Lung (tissue), 12 donors: Measurements from ENCODE around the gene DUSP22. TPM values are rescaled to one million over a fixed set of nuclear protein-coding genes. Genes with fewer than 3 reads are reported as not detected.

ENCODE experiments used
- ATAC-seq: fragments of 200-7000 bp; cut with Tn5 transposase; one replicate; pipeline ENCODE4 v1.9.1; 2020; ENCODE audit warnings: moderate number of reproducible peaks; ENCODE audit not compliant: insufficient read depth, low FRiP score
- DNase-seq, 3 donors: peaks; one replicate each; pipeline ENCODE4 v3.0.0-alpha.2; 2013 to 2017
- H3K27ac ChIP-seq, 2 donors: one replicate each; pipeline ENCODE4 v1.5.1; 2013; ENCODE audit warnings: mild to moderate bottlenecking in 2 of 2, moderate library complexity in 2 of 2, control low read depth in 1 of 2, inconsistent platforms in 1 of 2, low read depth in 1 of 2, low read length in 1 of 2
- H3K27me3 ChIP-seq, 3 donors: one replicate each; pipeline ENCODE4 v1.5.1; 2013; ENCODE audit warnings: low read length in 2 of 3; ENCODE audit not compliant: control insufficient read depth in 3 of 3, insufficient read depth in 3 of 3
- H3K36me3 ChIP-seq, 4 donors: one replicate each; pipeline ENCODE4 v1.5.1; 2013; ENCODE audit warnings: low read length in 4 of 4, mild to moderate bottlenecking in 1 of 4, moderate library complexity in 1 of 4; ENCODE audit not compliant: control insufficient read depth in 4 of 4, insufficient read depth in 4 of 4
- H3K4me1 ChIP-seq, 5 donors: one replicate each; pipeline ENCODE4 v1.5.1; 2013; ENCODE audit warnings: low read length in 5 of 5, mild to moderate bottlenecking in 2 of 5, moderate library complexity in 1 of 5; ENCODE audit not compliant: control insufficient read depth in 5 of 5, insufficient read depth in 5 of 5
- H3K4me3 ChIP-seq: one replicate; pipeline ENCODE4 v1.5.1; 2013; ENCODE audit warnings: mild to moderate bottlenecking, control low read depth, moderate library complexity
- H3K9ac ChIP-seq, 2 donors: one replicate each; pipeline ENCODE4 v1.5.1; 2013; ENCODE audit warnings: low read length in 2 of 2, control low read depth in 1 of 2; ENCODE audit not compliant: insufficient read depth in 1 of 2
- H3K9me3 ChIP-seq, 4 donors: one replicate each; pipeline ENCODE4 v1.5.1; 2013; ENCODE audit warnings: low read length in 3 of 4, mild to moderate bottlenecking in 1 of 4, moderate library complexity in 1 of 4; ENCODE audit not compliant: control insufficient read depth in 4 of 4, insufficient read depth in 3 of 4
- CTCF ChIP-seq: IDR thresholded peaks from 2 replicates; pipeline ENCODE4 v1.5.1; 2012; ENCODE audit warnings: mild to moderate bottlenecking; ENCODE audit errors: control extremely low read depth, extremely low read depth
- WGBS, 2 donors: extraction: QIAGEN DNeasy Blood & Tissue Kit; methylation state at CpG; one replicate each; pipeline ENCODE4 v1.1.7; 2013; 5-methylcytosine and 5-hydroxymethylcytosine counted together
- polyA plus RNA-seq, 2 donors: library from polyadenylated mRNA; stranded (reverse); fragments of 200-250 nt; gene quantifications; one replicate each; pipeline ENCODE4 v1.2.1, GENCODE V29; 2013
- total RNA-seq, 2 donors: library from RNA; depleted of rRNA in 1 of 2; stranded (reverse); fragments of >200 nt in 1 of 2; gene quantifications; one replicate each; pipeline ENCODE4 v1.2.1, GENCODE V29; 2014 to 2021
- donor health status: control.
- donor health status: control.
- donor health status: Bipolar disorder and iron deficiency.
- donor health status: healthy.
- donor health status: DM: yes; HTN: yes; CAD: no.

Gene DUSP22
- total and polyA plus RNA-seq, 4 donors = 38.9 to 51.1 (median 43.8) TPM

GRCh38 chr6:400815-401214 lies 108.5 kb downstream of the DUSP22 start:
- H3K9ac ChIP-seq = no peak overlapping the region
- 90 to 92% methylated on average over 6 of the region's 6 CpGs for WGBS, 2 donors
- no peak overlapping the region for H3K27ac ChIP-seq
- no peaks in the 10 kb centered on the region for H3K4me1 ChIP-seq
- H3K9me3 ChIP-seq = no peaks in the 10 kb centered on the region
- H3K27me3 ChIP-seq = peaks cover 0 to 42% (median 33%) of the 10 kb centered on the region in 3 donors
- ATAC-seq (no peak), DNase-seq (no peak)
- no peak for TF ChIP-seq CTCF
- H3K4me3 ChIP-seq = no peak overlapping the region
- no peaks in the 10 kb centered on the region for H3K36me3 ChIP-seq

Other genes starting within 250 kb of the DUSP22 start
- gene IRF4, start 99.3 kb downstream of the DUSP22 start, total RNA-seq = 1 to 10 TPM; 4.6 to 5.0 TPM
- gene IRF4, start 99.3 kb downstream of the DUSP22 start, polyA plus RNA-seq = 1 to 10 TPM in 1 of 2 donors, under 1 TPM in 1; 0.85 to 1.1 TPM